NCI-H774 (cell line): ENCODE data around the gene GRIA1.
A peak's percentile ranks its signal among the peaks of the same experiment; 100 is the strongest.

Source experiments
- DNase-seq: peaks from one replicate; lab custom pipeline; 2025; lab: John Stamatoyannopoulos, UW

GRIA1 gene

DNA sequence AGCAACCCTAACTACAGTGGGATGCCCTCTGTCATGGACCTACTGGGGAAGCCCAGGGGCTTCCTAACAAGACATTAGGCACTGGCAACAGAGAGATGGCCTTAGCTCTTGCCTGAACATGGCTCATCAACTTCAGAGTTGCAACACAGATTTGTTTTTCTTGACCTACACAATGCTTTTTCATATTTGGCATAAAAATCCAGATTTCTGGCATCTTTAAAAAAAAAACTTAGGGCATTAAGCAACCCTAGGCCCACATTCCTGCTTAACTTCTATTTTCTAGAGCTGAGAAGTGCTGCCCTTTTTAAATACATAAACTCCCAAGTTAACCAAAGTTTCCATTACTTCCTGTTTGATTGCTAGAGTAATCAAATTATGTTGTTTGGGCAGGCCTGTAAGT, 8.0 kb downstream of the GRIA1 start:
- no peak for DNase-seq

- DNase-seq = no peak
Observed at GRCh38 chr5:153500178-153500577, 9.7 kb downstream of the GRIA1 start.

- DNase-seq = peak; percentile 43
Observed at GRCh38 chr5:153504726-153505125, 14.3 kb downstream of the GRIA1 start.

GRCh38 chr5:153508700-153509099, 18.2 kb downstream of the GRIA1 start:
- no peak for DNase-seq

GRCh38 chr5:153511622-153512021, 21.2 kb downstream of the GRIA1 start:
- no peak for DNase-seq

GRCh38 chr5:153513156-153513555, 22.7 kb downstream of the GRIA1 start:
- DNase-seq = no peak

DNA sequence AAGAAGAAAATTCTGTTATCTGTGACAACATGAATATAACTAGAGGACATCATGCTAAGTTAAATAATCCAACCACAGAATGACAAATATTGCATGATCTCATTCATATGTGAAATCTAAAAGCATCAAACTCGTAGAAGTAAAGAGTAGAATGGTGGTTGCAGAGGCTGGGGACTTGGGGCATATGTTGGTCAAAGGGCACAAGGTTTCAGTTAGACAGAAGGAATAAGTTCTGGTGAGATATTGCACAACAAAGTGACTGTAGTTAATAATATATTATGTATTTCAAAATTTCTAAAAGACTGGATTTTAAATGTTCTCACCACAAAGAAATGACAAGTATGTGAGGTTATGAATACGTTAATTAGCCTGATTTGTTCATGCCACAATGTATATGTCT, 24.8 kb downstream of the GRIA1 start:
- no peak for DNase-seq

GRCh38 chr5:153516504-153517240, 26.2 kb downstream of the GRIA1 start:
- DNase-seq = no peak

GRCh38 chr5:153517241-153517611, 26.8 kb downstream of the GRIA1 start:
- DNase-seq = no peak

DNA sequence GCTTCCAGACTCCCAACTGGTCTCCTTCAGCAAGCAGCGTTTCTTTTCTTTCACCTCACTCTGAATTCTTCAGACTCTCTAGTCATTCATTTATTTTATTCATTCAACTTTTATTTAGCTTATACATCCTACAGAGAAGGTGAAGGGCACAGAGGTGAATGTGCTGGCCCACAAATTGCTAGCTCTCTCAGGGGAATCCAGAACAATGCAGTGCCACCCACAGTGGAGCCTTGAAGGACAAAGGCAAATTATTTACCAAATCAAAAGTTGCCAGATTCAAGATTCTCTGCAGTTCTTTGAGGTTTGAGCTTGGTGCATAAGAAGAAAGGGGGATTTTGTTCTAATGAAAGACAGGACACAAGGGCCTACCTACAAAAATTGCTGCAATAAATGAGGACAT, 29.7 kb downstream of the GRIA1 start:
- DNase-seq = no peak

- no peak for DNase-seq
Observed at GRCh38 chr5:153520952-153521351, 30.5 kb downstream of the GRIA1 start.

GRCh38 chr5:153523211-153523610, 32.7 kb downstream of the GRIA1 start:
- DNase-seq = no peak

DNA sequence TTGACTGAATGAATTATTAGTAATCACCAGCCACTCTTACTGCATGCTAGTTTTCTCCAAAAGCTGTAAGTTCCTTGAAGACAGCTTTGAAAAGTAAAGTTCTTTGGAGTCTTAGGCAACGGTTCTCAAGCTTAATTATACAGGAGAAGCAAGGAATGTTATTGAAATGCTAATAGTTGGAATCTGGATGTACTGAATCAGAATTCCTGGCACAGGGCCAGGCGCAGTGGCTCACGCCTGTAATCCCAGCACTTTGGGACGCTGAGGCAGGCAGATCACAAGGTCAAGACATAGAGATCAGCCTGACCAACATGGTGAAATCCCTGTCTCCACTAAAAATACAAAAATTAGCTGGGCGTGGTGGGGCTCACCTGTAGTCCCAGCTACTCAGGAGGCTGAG, 33.4 kb downstream of the GRIA1 start:
- DNase-seq = no peak

GRCh38 chr5:153525536-153525935, 35.1 kb downstream of the GRIA1 start:
- DNase-seq = no peak

GRCh38 chr5:153530357-153531143, 40.1 kb downstream of the GRIA1 start:
- DNase-seq = no peak

DNA sequence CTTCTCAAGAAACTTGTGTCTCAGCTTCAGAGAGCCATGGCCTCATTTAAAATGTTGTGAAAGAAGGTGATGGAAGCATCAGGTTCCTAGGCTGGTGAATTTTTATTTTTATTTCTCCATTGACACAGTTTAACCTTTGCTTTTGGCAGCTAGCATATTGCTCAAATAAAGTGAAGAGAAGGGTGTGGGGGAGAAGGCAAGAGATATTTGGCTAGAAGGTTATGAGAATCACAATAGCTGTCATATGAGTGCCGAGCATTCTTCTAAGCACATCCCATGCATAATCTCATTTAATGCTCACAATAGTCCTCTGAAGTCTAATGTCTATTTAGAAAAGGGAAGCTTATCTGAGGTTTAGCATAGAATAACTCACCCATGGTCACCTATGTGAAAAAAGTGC, 43.1 kb downstream of the GRIA1 start:
- no peak for DNase-seq

DNA sequence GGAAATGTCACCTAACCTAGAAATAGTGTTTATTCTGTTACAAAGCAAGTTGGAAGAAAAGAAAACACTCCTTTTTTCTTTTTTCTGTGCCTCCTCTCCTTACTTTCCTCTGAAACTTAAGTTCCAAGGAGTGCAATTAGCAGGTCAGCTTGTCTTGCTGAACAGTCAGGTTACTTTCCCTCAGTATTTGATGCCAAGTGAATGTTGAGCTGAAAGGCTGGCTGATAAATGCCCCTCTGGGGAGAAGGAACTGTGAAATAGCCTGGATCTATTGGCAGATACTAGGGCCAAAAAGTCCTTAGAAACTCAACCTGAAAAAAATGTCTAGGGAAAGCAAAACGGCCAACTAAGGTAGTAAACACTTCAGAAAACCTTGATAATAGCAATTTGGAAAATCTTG, 43.6 kb downstream of the GRIA1 start:
- no peak for DNase-seq

GRCh38 chr5:153537207-153537606, 46.7 kb downstream of the GRIA1 start:
- no peak for DNase-seq

DNA sequence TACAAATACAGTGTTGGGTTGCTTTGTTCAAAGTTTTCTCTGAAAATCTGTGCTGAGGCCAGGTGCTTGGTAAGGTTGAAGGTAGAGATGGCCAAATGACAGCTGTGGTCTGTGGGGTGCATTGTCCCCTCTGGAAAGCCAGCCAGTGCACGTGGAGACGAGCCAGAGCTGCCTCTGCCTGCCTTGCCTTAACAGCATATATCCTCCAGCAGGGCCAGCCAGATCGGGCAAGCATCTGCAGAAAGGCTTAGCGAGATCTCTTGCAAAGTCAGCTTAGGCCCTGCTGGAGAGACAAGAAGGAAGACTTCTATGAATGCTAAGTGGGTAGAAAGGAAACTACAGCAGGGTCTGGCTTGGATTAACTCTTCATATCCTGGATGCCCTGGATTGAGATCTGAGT, 49.5 kb downstream of the GRIA1 start:
- DNase-seq = no peak

GRCh38 chr5:153542536-153542935, 52.1 kb downstream of the GRIA1 start:
- DNase-seq = no peak

DNA sequence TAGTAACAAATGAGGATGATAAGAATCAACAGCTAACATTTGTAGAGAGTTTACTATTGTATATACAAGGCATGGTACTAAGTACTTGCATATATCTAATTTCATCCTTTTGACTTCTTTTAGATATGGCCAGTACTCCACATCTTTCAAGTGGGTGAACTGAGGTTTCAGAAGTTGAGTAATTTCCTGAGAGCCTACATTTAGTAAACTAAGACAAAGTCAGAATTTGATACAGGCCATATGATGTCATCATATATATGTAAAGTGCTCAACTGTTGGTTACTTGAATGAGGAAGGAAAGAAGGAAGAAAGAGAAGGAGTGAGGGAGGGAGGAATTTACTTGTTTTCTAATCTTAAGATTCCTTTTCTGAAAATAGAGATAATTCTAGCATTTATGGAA, 52.8 kb downstream of the GRIA1 start:
- DNase-seq = no peak

- DNase-seq = no peak
Observed at GRCh38 chr5:153543959-153544470, 53.5 kb downstream of the GRIA1 start.

- no peak for DNase-seq
Observed at GRCh38 chr5:153544706-153545105, 54.2 kb downstream of the GRIA1 start.
